GM21423 (cell line): ENCODE measurements around the gene CACNG4.

ENCODE experiments used
- ATAC-seq: cut with Tn5 transposase; IDR thresholded peaks from one replicate; pipeline ENCODE4 v1.9.1; 2021; ENCODE audit warnings: mild to moderate bottlenecking, moderate library complexity; ENCODE audit not compliant: unreplicated experiment

CACNG4 gene

DNA sequence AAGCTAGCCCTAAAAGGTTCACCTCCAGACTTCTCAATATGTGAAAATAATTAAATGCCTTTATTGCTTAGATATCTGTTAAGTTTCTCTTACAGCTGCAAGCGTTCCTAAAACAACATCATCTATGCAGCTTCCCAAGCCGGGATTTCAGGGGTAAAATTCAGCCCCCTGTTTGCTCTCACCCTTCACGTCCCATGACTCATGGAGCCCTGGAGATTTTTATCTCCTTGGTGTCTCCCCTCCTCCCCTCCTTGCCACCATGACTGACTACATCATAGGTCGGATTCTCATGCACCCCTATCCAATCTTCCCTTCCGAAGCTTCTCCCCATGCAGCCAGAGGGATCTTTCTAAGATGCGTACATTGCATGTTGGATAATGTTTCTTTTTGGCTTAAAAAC lies 21.0 kb upstream of the CACNG4 start:
- no peak for ATAC-seq

DNA sequence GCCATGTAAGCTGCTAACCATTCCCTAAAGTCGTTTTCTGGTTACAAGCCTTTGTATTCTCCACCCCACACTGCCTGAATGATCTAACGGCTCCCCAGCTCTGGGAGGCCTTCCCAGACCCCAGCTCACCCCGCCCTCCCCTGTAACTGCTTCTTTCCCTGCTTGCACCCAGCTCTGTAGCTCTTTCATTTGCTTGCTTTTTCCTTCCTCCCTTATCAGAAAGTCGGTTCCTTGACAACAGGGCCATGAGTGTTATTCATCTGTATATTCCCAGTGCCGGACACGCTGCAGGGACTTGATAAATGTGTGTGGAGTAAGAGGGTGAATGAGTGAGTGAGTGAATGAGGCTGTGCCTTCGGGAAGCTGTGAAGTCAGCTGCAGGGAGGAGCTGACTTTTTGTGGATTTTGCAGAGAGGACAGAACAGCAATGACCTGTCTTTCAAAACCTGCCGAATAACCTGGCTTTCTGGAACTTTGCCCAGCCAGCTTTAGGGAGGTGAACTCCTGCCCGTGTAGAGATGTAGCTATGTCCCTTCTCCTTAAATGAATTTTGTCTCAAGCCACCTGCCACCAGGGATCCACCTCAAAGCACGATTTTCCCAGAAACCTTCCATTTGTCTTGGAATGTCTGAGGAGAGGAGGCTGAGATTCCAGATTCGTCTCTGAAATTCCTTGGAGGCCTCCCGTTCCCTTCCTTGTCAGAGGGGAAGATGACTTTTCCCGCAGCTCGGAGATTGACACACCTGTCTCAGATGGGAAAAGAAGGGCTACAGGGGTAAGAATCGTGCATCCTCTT lies 20.0 kb upstream of the CACNG4 start:
- no peak for ATAC-seq

DNA sequence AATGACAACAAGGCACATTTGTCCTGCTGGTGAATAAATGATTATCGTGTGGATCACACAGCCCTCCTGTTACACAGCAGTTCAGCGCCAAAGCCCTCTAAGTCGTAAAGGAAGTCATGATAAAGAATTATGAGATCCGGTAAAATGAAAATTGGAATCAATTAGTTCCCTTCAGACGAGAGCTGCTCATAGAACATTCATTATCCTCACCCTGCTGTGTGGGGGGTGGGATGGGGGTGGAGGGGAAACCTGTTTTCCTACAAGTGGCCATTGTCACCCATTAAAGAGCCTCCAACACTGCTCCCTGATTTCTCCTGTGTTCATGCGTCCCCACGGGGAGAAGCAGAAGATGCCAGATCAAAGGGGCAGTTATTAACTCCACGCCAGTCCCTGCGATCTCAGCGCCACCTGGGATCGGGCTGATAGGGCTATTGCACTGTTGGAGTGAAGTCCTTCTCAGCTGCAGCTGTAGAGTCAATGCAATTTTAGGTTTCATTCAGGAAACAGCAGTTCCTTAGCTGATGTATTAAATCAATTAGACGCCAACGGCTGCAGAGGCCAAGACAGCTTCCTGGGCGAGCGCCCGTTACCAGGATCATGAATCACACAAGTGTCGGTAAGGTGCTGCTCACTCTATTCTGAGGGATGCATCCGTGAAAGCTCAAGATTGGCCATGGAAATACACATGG lies 19.2 kb upstream of the CACNG4 start:
- no peak for ATAC-seq

DNA sequence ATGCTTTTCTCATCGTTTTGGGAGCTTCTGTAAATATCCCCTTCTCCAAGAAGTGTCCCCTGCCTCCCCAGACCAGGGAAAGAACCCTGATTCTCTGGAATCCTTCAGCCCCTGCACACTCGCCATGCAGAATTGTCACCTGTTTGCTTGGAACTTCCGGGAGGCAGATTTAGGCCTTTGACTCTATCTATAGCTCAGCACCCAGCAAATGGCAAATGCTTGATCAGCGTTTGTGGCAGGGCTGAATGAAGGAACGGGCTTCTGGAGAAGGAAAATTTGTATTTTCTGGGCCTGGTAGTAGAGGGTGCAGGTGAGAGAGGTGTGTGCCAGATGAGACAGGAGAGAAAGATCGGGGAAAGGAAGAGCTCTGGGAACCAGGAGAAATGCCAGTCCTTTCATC lies 18.3 kb upstream of the CACNG4 start:
- no peak for ATAC-seq

DNA sequence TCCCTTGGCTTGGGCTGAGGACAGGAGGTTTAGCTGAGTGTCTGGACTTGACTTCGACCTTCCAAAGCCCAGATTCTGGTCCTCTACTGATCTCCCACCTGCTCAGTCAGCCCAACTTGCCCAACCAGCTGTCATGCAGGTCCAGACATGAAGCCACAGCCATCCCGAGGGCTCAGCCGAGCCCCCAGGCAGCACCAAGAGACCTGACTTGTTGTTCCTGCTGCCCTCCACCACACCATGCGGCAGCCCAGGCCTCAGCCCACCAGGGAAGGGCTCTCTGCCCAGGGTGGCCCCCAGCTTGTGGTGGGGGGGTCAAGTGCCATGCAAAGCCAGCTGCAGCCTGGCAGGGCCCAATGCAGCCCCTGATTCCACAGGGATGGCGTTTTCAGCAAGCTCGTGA lies 17.2 kb upstream of the CACNG4 start:
- no peak for ATAC-seq

DNA sequence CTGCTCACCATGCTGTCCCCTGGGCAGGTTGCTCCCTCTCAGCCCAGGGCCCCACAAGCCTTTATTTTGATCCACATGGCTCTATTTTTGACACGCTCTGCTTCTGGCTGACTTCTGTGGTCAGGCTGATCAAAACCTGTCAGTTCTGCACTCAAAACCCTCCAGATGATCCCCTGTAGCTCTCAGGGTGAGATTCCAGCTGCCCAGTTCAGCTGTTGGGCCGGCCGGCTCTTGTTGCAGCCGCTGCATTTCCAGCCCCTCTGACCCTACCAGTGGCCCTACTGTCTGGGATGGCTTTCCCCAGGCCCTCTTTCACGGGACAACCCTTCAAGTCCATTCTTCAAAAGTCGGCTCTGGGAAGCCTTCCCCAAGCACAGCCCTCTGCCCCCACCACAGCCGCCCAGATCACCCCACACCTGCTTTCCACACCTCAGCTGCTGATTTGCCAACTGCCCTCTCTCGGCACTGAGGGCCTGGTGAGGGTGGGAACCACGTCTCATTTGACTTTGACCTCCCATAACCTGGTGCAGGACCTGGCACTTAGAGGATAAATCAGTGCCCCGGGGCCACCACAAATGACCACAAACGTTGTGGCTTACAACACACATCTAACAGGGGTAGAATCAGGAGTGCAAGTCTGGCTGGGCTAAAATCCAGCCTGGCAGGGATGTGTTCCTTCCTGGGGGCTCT lies 16.3 kb upstream of the CACNG4 start:
- no peak for ATAC-seq

DNA sequence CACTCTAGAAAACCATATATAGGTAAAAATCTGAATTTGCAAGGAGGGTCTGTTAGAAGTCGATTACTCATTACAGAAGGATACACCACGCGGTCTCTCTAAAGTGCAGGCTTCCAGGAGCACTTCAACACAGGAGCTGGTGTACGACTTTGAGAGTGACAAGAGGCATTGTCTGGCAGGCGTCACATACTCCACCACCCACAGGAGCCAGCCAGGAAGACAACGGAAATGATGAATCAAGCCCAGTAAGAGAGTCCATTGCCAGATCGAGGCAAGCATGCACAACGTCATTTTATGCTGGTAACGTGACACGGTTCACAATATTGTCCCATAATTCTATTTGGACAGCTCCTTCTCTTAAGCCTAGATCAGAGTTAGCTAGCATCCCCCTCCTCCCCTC lies 15.0 kb upstream of the CACNG4 start:
- no peak for ATAC-seq

DNA sequence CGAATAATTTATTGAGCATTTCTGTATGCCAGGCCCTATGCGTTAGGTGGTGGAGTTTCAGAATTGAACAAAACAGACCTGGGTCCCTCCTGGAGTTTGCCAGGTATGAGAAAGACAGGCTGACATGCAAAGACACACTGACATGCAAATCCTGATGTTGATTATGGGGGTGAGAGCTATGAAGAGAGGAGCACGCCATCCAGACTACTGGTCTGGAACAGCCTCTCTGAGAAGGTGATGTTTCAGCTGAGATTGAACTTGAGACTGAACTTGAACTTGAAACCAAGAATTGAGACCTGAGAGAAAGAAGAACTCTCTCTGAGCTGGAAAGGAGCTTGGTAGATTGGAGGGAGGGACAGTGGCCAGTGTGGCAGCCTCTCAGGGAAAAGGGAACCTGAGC lies 14.2 kb upstream of the CACNG4 start:
- ATAC-seq: no peak

DNA sequence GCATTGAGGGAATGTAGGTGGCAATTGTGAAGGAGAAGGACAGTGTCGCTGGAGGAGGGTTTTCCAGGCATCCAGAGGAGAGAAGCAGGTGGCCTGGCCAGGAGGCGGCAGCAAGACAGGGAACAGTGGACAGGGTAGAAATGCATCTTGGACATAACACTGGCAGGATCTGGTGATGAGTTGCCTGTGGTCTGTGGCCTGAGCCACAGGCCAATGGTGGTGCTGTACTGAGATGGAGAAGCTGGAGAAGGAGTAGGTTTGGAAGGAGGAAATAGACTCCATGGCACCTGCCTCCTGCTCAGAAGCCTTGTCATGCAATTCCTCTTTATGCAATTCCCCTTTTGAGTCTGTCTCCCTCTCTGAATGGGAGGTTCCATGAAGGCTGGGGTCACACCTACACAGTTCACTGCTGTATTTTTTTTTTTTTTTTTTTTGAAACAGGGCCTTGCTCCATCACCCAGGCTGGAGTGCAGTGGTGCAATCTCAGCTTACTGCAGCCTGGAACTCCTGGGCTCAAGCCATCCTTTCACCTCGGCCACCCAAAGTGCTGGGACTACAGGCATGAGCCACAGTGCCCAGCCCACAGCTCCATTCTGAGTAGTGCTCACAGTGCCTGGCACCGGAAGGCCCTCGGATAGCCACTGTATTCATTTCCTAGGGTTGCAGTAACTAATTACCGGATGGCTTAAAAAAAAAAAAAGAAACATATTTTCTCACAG lies 13.5 kb upstream of the CACNG4 start:
- ATAC-seq: no peak

DNA sequence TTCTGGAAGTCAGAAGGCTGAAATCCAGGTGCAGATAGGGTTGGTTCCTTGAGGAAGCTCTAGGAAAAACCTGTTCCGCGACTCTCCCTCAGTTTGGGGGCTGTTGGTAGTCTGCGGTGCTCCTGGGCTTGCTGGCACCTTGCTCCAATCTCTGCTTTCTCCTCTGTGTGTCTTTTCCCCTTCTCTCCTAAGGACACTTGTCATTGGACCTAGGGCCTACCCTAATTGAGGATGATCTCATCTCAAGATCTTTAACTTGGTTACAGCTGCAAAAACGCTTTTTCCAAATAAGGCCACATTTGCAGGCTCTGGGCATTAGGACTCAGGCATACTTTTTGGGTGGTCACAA lies 12.9 kb upstream of the CACNG4 start:
- ATAC-seq: no peak

DNA sequence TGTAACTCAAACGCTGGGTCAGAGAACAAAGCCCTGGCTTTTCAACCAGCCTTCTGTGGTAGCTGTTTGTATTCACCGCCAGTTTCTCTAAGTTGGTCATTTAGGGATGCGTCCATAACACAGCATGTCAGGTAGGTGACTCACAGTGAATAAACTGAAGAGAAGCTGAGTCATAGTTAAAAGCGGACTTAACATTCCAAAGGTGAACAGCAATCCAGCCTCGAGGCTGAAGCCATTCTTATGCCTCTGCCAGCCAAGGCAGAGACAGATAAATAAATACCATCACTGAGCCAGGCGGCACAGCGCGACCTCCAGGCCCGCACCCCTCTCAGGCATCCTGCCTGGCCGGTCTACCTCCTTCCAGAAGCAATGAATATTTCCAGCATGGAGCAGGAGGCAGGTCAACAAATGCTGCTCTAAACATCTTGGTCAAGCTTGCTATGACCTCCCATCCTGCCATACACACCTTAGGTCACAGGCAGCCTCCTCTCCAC lies 12.4 kb upstream of the CACNG4 start:
- no peak for ATAC-seq

DNA sequence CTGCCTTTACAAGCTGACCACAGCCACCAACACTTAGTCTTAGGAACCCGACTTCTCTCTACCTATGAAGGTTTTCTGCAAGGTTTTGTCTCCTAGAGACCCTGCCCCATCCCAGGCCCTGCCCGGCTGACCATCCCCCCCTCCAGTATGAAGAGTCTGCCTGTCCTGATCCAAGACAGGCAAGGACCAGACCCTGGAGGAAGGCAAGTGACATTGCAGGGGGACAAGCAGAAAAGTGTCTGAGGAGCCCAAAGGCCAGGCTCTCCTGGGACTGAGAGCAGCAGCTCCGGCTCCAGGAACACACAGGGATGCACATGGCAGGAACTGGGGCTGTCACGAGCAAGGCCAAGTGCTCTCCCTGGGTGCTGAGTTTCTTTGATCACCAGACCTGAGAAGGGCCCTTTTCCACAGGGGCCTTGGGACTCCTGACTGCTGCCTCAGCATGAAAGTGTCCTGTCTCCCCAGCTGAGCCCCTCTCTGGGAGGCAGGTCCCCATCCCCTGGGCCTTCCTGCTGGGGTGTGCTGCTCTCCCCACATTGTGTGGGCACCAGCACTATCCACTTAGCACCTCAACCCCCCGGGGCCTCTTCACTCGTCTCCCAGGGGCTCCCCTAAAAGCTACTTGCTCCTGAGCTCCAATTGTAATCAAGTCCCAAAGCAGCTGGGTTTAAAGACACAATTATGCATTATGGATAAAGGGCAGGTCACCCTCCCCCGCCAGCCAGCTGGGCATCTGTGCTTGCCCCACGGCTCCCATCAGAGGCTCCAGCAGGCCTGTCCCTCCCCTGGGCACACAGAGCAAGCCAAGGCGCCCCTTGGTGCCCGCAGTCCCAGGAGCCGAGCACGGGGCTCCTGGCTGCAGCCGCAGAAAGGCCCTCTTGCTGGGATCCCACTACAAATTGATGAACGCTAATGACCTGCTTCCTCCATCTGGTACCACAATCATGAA lies 11.6 kb upstream of the CACNG4 start:
- no peak for ATAC-seq

DNA sequence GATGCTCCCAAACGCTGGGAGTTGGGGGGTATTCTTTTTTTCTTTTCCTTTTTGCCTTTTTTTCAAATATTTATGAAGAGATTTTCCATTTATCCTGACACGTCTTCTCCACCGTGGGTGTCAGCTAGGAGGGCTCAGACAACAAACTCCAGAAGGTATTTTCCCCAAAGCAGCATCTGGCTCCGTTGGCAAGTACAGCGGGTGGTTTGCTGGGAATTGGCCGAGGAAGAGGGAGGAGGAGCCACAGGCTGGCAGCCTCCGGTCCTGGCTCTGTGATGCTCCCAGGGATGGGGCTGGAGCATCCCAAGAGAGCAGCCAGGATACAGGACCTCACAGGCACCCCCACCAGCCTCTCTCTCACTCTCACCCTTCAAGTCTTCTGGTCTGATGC lies 10.9 kb upstream of the CACNG4 start:
- ATAC-seq: no peak

DNA sequence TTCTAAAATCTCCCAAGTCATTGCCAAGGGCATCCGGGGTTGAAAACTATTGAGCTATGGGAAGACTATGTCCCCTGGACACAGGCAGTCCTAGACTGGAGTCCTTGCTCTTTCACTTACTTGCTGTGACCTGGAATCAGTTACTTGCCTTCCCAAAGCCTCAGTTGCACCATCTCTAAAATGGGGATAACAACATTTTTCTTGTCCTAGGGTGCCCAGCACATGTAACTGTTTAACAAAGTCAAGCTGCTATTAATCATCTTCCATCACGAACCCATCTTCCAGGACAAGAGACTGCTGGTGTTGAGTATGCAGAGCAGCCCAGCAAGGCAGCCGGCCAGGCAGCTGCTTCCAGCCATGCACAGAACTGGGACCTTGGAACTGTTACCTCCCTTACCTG lies 9.9 kb upstream of the CACNG4 start:
- ATAC-seq: no peak

DNA sequence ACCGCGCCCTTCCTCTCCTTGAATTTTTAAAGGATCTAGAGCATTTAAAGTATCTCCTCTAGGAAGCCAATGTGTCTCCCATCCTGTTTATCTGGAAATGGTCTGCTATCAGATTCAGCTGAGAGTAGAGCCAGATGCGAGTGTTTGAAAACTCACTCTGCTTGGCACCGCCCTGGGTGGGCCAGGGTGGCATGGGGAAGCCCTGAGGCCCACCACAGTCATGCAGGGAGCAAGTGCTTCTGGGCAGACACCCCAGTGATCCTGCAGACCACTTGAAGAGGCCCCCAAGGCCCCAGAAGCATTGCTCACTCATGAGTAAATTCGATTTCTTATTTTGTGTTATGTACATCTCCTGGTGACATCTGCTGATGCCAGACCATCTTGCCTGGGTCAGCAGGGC lies 8.7 kb upstream of the CACNG4 start:
- no peak for ATAC-seq

DNA sequence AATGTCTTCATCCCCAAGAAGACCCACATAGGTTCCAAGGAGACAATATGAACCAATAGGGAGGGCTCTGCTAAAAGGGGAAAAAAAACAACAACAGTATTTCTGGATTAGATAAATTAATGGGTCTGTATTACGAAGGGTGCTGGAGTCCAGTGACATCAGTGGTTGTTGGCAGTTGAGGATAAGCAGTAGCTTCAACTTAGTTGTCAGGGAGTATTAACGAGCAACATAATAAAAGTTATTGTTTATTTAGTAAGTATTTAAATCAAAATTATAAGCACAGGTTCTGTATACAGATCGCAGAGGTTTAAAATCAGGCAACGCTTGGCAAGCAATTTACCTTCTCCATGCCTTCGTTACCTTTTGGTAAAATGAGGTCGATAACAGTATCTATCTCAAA lies 7.6 kb upstream of the CACNG4 start:
- no peak for ATAC-seq

DNA sequence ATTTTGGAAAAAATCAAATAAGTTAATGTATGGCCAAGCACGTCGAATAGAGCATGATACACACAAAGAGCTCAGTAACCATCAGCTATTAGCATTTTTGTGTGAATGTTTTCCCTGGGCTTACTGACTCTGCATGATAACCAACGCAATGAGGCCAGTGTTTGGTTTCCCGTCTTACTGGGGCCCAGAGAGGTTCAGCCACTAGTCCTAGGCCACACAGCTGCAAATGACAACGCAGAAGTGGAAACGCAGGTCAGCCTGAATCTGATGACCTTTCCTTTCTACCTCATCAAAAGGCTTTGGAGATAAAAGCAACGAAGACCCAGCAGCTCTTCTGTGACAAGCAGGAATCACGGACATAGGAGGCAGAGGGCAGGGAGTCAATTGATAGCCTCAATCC lies 7.2 kb upstream of the CACNG4 start:
- no peak for ATAC-seq

DNA sequence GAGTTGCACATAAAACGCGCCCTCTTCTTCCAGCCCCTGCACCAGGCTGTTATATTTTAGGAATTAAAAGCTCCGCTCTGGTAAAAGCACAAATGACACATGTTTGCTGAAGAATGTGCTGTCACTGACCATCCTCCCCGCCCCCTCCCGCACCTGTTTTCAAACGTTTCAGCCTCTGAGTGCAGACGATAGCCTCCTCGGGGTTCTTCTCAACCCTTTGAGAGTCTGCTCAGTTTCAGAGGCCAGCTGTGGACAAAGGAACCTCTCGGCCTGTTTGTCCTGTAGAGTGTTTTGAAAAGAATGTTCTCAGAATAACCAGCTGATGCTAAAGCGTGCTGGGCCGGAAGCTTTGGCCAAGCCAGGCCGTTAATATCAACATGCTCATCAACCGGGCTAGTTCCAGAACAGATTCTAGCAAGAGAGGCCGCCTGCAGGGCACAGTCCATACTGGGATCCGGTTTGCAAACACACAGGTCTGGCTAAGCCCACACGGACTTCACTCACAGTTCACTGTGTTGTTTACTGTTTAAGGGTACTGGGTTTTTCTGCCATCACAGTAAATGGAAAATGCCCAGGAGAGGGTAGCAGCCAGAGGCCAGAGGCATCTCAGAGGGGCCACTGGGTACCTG lies 6.4 kb upstream of the CACNG4 start:
- ATAC-seq: no peak

DNA sequence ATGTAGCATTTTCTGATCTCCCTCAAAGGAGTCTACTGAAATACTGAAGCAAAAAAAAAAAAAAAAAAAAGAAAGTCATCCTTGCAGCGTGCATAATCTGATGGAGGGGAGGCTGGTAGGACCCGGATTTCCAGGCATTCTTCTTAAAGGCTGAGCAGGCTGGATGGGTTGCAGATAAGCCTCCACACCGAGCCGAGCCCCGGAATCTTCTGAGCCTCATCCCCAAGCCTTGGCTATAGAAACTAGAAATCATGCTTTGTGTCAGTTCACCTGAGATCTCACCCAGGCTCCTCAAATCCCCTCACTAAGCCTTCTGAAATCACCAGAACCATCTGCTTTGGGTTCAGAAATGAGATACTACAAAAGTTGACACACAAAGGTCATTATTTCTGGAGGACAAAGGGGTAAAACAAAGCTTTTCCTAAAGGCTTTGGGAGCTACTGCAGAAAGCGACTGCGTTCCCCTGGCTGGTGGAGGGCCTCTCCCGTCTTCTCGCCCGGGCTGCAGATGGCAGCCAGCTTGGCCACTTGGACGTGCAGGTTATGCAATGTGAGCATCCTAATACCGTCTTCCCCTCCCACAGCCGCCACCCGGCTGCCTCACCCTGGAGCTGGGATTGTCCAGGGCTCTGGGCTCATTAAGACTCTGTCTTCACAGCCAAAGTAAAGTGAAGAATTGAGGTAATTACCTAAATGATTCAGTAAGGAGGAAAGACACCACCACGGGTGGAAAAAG lies 4.7 kb upstream of the CACNG4 start:
- ATAC-seq: no peak
